Activated CD8-positive, alpha-beta memory T cell treated with anti-CD3 and anti-CD28 coated beads, Interleukin-2, amount 50 U/mL, for 48 hours (primary cell): ENCODE data around the gene LBX2.
A peak's percentile ranks its signal among the peaks of the same experiment; 100 is the strongest.
"Not testable (repeated sequence)": the region's sequence is repeated elsewhere in the genome, so short reads cannot be mapped to it uniquely, and the experiment has no call there.

Source experiments
- DNase-seq: peaks from one replicate; pipeline ENCODE4 v3.0.0-alpha.2; 2020

LBX2 gene

GRCh38 chr2:74503506-74504475, 4.4 kb upstream of the LBX2 start:
- no peak for DNase-seq

- peak; percentile 84 for DNase-seq
Measured at GRCh38 chr2:74502720-74503505, 3.5 kb upstream of the LBX2 start.

GRCh38 chr2:74502147-74502719, 2.8 kb upstream of the LBX2 start:
- no peak for DNase-seq

- no peak for DNase-seq
Measured at GRCh38 chr2:74501335-74502071, 2.1 kb upstream of the LBX2 start.

GRCh38 chr2:74500578-74500946, 1.2 kb upstream of the LBX2 start:
- DNase-seq = no peak

GRCh38 chr2:74499940-74500577, 656 bp upstream of the LBX2 start:
- DNase-seq = no peak

- peak; percentile 76 for DNase-seq
Measured at GRCh38 chr2:74498500-74499266, 720 bp downstream of the LBX2 start.

- peak; percentile 78 for DNase-seq
Measured at GRCh38 chr2:74497777-74498499, 1.5 kb downstream of the LBX2 start.

GRCh38 chr2:74496997-74497776, 2.2 kb downstream of the LBX2 start:
- DNase-seq = no peak

- DNase-seq = no peak
Measured at GRCh38 chr2:74495440-74495839, 4.0 kb downstream of the LBX2 start.

GRCh38 chr2:74493546-74493945, 5.9 kb downstream of the LBX2 start:
- DNase-seq = no peak

GRCh38 chr2:74491648-74492544, 7.5 kb downstream of the LBX2 start:
- no peak for DNase-seq

GRCh38 chr2:74489906-74490305, 9.5 kb downstream of the LBX2 start:
- no peak for DNase-seq

- DNase-seq = no peak
Measured at GRCh38 chr2:74488643-74489481, 10.5 kb downstream of the LBX2 start.

GRCh38 chr2:74486141-74486540, 13.3 kb downstream of the LBX2 start:
- DNase-seq = no peak

GRCh38 chr2:74483675-74484164, 15.7 kb downstream of the LBX2 start:
- not testable (repeated sequence) for DNase-seq

GRCh38 chr2:74482801-74483674, 16.4 kb downstream of the LBX2 start, which contains the start of the genes CCDC142 and TTC31:
Gene CCDC142 (minus strand): TSS chr2:74482998. CDS start chr2:74482837, 161 bp downstream.
Gene TTC31 (plus strand): TSS chr2:74483081. CDS start chr2:74483096, 15 bp downstream.
- DNase-seq = peak; percentile 91
